Astrocyte (in vitro differentiated cells and primary cell): ENCODE measurements around the gene RMDN3. TPM values are rescaled to one million over a fixed set of nuclear protein-coding genes. Genes with fewer than 3 reads are reported as not detected.
A peak's percentile ranks its signal among the peaks of the same experiment; 100 is the strongest.

Experiments used
- DNase-seq: peaks from one replicate; pipeline ENCODE4 v3.0.0-alpha.2; 2010; ENCODE audit warnings: low read depth
- FAIRE-seq: peaks from 2 replicates; lab custom pipeline; 2011; peaks lifted over from hg19 to GRCh38; lab: Jason Lieb, UNC
- H2AFZ ChIP-seq: 2 replicates; pipeline ENCODE4 v1.6.0; 2012; ENCODE audit warnings: low read depth, low read length, inconsistent platforms
- H3K27ac ChIP-seq: 2 replicates; pipeline ENCODE4 v1.5.1; 2011; ENCODE audit warnings: low read depth, low read length, inconsistent platforms
- H3K27me3 ChIP-seq: 2 replicates; pipeline ENCODE4 v1.6.0; 2011; ENCODE audit warnings: low read length, inconsistent platforms; ENCODE audit not compliant: insufficient read depth
- H3K36me3 ChIP-seq: 2 replicates; pipeline ENCODE4 v1.5.1; 2011; ENCODE audit warnings: low read length, inconsistent platforms; ENCODE audit not compliant: insufficient read depth
- H3K4me1 ChIP-seq: 2 replicates; pipeline ENCODE4 v1.5.1; 2011; ENCODE audit warnings: low read length, inconsistent platforms; ENCODE audit not compliant: insufficient read depth
- H3K4me2 ChIP-seq: 2 replicates; pipeline ENCODE4 v1.6.0; 2012; ENCODE audit warnings: low read length, inconsistent platforms
- H3K4me3 ChIP-seq: 2 replicates; pipeline ENCODE4 v1.5.1; 2011; ENCODE audit warnings: low read depth, mild to moderate bottlenecking, low read length, inconsistent platforms; ENCODE audit not compliant: insufficient read depth
- H3K79me2 ChIP-seq: 2 replicates; pipeline ENCODE4 v1.6.0; 2012; ENCODE audit warnings: mild to moderate bottlenecking, low read length, inconsistent platforms; ENCODE audit not compliant: insufficient read depth
- H3K9ac ChIP-seq: 2 replicates; pipeline ENCODE4 v1.6.0; 2012; ENCODE audit warnings: mild to moderate bottlenecking, low read length, inconsistent platforms
- H3K9me3 ChIP-seq: 2 replicates; pipeline ENCODE4 v1.5.1; 2012; ENCODE audit warnings: low read depth, mild to moderate bottlenecking, low read length, inconsistent platforms; ENCODE audit not compliant: insufficient read depth
- H4K20me1 ChIP-seq: 2 replicates; pipeline ENCODE4 v1.6.0; 2012; ENCODE audit warnings: low read length, inconsistent platforms; ENCODE audit not compliant: insufficient read depth
- H3K27ac Mint-ChIP-seq: one replicate; pipeline ENCODE4 v1.8.0; 2021; ENCODE audit warnings: mild to moderate bottlenecking, mixed read lengths; ENCODE audit not compliant: unreplicated experiment
- H3K27me3 Mint-ChIP-seq: one replicate; pipeline ENCODE4 v1.8.0; 2021; ENCODE audit warnings: low read depth, mixed read lengths; ENCODE audit not compliant: unreplicated experiment
- H3K36me3 Mint-ChIP-seq: one replicate; pipeline ENCODE4 v1.8.0; 2021; ENCODE audit warnings: low read depth, mixed read lengths; ENCODE audit not compliant: unreplicated experiment
- H3K4me1 Mint-ChIP-seq: one replicate; pipeline ENCODE4 v1.8.0; 2021; ENCODE audit warnings: low read depth, mixed read lengths; ENCODE audit not compliant: unreplicated experiment
- H3K4me3 Mint-ChIP-seq: one replicate; pipeline ENCODE4 v1.8.0; 2021; ENCODE audit warnings: mild to moderate bottlenecking, moderate library complexity, mixed read lengths; ENCODE audit not compliant: unreplicated experiment
- H3K9me3 Mint-ChIP-seq: one replicate; pipeline ENCODE4 v1.8.0; 2021; ENCODE audit warnings: mild to moderate bottlenecking, mixed read lengths; ENCODE audit not compliant: unreplicated experiment
- EZH2 ChIP-seq: IDR thresholded peaks from 2 replicates; pipeline ENCODE4 v1.6.1; 2012; ENCODE audit warnings: mild to moderate bottlenecking, low read length, inconsistent platforms; ENCODE audit not compliant: insufficient read depth
- total RNA-seq: library from RNA; stranded (reverse); gene quantifications from 2 replicates; pipeline ENCODE4 v1.2.1, GENCODE V29; 2021
- TF ChIP-seq, protein P1 (sequence below): IDR thresholded peaks from 2 replicates; pipeline ENCODE4 v1.5.1; 2011; ENCODE audit warnings: low read depth, mild to moderate bottlenecking, inconsistent platforms, low read length, moderate library complexity; ENCODE audit not compliant: insufficient read depth

Gene RMDN3
- total RNA-seq, 1 donor from 2014 or later: 32.0 TPM

DNA sequence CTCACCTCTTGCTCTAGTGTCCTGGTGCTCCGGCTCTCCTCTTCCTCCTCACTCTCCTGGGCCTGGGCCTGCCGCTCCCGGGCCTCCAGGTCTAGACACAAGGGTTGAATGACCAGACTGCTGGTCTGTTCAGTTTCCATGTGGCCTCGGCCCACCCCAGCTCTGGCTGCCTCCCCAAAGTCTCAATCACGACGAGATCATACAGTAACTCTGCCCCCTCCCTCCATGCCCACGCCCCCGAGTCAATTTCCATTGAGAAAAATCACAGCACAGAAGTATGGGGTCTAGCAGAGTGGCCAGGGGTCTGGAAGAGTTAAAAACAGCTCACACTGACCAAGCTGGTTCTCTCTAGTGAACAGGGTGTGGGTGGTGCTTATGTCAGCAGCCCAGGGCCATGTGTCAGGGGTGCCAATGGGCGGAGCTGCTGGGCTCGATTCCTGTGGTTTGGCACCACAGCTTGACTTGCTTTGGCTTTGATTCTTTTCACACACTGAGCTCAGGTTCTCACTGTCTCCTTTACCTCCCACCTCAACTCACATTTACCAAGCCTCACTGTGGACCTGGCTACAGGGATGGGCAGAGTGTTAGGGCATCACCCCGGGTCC lies 21.6 kb upstream of the RMDN3 start:
- FAIRE-seq (peak; percentile 75), DNase-seq (peak; percentile 71)
- Histone ChIP-seq H3K27me3 (no peaks in the 10 kb centered on the region), H3K9me3 (no peaks in the 10 kb centered on the region), H3K36me3 (peaks cover 27% of the 10 kb centered on the region), H4K20me1 (peaks cover 7% of the 10 kb centered on the region), H3K4me1 (peaks cover 5% of the 10 kb centered on the region), H3K4me3 (no peak overlapping the region), H3K79me2 (no peaks in the 10 kb centered on the region), H3K27ac (no peak overlapping the region), H2AFZ (no peak overlapping the region), H3K9ac (no peak overlapping the region), H3K4me2 (no peak overlapping the region)
- Mint-ChIP-seq H3K27me3 (no peaks in the 10 kb centered on the region), H3K36me3 (peaks cover 20% of the 10 kb centered on the region), H3K9me3 (no peaks in the 10 kb centered on the region), H3K4me3 (no peak overlapping the region), H3K4me1 (peaks cover 6% of the 10 kb centered on the region), H3K27ac (no peak overlapping the region)
- TF ChIP-seq, protein P1, sequence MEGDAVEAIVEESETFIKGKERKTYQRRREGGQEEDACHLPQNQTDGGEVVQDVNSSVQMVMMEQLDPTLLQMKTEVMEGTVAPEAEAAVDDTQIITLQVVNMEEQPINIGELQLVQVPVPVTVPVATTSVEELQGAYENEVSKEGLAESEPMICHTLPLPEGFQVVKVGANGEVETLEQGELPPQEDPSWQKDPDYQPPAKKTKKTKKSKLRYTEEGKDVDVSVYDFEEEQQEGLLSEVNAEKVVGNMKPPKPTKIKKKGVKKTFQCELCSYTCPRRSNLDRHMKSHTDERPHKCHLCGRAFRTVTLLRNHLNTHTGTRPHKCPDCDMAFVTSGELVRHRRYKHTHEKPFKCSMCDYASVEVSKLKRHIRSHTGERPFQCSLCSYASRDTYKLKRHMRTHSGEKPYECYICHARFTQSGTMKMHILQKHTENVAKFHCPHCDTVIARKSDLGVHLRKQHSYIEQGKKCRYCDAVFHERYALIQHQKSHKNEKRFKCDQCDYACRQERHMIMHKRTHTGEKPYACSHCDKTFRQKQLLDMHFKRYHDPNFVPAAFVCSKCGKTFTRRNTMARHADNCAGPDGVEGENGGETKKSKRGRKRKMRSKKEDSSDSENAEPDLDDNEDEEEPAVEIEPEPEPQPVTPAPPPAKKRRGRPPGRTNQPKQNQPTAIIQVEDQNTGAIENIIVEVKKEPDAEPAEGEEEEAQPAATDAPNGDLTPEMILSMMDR: no peak
- TF ChIP-seq EZH2: no peak

DNA sequence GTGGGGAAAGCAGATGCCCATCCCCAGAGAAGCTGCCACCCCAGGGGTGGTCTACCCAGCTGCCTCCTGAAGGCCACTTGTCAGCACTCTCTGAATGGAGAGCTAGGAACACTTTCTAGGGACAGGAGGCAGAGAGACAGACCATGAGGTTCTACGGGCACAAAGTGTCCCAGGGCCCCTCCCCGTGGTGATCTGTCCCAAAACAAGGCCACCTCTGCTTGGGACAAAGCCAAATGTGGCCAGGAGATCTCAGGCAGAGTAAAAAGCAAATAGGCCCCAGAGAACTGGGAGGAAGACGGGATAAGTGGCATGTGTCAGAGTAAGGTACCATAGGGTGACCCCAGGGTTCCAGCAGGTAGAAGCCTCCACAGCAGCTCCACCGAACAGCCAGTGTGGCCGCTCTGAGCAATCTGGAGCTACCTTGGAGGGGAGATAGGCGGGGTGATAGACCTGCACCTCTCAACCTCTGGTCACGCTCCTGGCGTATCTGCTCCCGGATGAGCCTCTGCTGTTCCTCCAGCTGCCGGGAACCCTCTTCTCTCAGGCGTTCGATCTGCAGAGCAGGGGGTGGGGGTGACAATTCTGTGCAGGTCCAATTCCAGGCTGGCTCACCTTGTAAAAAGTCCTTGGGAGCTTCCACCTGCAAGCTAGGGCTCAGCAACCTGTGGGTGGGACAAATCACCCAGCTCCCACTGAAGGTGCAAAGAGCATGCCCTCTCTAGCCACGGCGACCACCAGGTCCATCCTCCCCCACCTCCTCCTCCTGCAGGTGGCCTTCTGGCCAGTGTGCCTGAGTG lies 20.9 kb upstream of the RMDN3 start:
- H3K27me3 ChIP-seq: no peaks in the 10 kb centered on the region
- Mint-ChIP-seq H3K4me3 (no peak overlapping the region), H3K27ac (no peak overlapping the region), H3K4me1 (peaks cover 6% of the 10 kb centered on the region), H3K9me3 (no peaks in the 10 kb centered on the region), H3K27me3 (no peaks in the 10 kb centered on the region), H3K36me3 (peaks cover 20% of the 10 kb centered on the region)
- H3K27ac ChIP-seq: no peak overlapping the region
- peaks cover 27% of the 10 kb centered on the region for H3K36me3 ChIP-seq
- H3K79me2 ChIP-seq: no peaks in the 10 kb centered on the region
- H3K9ac ChIP-seq: no peak overlapping the region
- DNase-seq (no peak), FAIRE-seq (no peak)
- TF ChIP-seq, protein P1: no peak
- no peak for TF ChIP-seq EZH2
- H2AFZ ChIP-seq: no peak overlapping the region
- no peak overlapping the region for H3K4me2 ChIP-seq
- H3K4me1 ChIP-seq: peaks cover 5% of the 10 kb centered on the region
- peaks cover 7% of the 10 kb centered on the region for H4K20me1 ChIP-seq
- H3K9me3 ChIP-seq: no peaks in the 10 kb centered on the region
- no peak overlapping the region for H3K4me3 ChIP-seq

DNA sequence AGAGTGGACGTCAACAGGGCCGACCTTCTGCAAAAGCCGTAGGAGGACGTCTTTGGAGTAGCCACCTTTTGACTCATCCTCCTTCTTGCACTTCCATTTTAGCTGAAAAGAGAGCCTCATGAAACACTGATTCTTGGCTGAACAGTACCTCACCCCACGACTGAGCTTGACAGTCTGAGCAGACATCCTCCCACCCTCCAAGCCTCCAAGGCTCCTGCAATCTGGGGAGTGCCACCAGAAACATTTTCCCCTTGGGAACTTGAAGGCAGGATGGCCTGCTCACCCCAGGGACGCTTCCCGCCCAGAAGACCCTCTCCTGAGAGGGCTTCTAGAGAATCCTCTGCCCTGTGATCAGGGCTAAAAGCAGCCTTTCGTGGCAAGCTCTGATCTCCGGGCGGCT lies 20.0 kb upstream of the RMDN3 start:
- Histone ChIP-seq H2AFZ (no peak overlapping the region), H3K9me3 (no peaks in the 10 kb centered on the region), H3K36me3 (peaks cover 25% of the 10 kb centered on the region), H3K9ac (no peak overlapping the region), H3K4me3 (no peak overlapping the region), H3K27me3 (no peaks in the 10 kb centered on the region), H3K4me1 (peaks cover 7% of the 10 kb centered on the region), H3K27ac (no peak overlapping the region), H3K79me2 (no peaks in the 10 kb centered on the region), H4K20me1 (peaks cover 12% of the 10 kb centered on the region), H3K4me2 (no peak overlapping the region)
- peaks cover 20% of the 10 kb centered on the region for H3K36me3 Mint-ChIP-seq
- peaks cover 8% of the 10 kb centered on the region for H3K4me1 Mint-ChIP-seq
- no peaks in the 10 kb centered on the region for H3K9me3 Mint-ChIP-seq
- no peak overlapping the region for H3K27ac Mint-ChIP-seq
- no peak for DNase-seq
- H3K27me3 Mint-ChIP-seq: no peaks in the 10 kb centered on the region
- no peak for FAIRE-seq
- no peak for TF ChIP-seq EZH2
- TF ChIP-seq, protein P1: no peak
- H3K4me3 Mint-ChIP-seq: no peak overlapping the region
